GM21423 (cell line): ENCODE results near the gene SERGEF.

Experiments
- ATAC-seq: cut with Tn5 transposase; IDR thresholded peaks from one replicate; pipeline ENCODE4 v1.9.1; 2021; ENCODE audit warnings: mild to moderate bottlenecking, moderate library complexity; ENCODE audit not compliant: unreplicated experiment

The SERGEF gene

DNA sequence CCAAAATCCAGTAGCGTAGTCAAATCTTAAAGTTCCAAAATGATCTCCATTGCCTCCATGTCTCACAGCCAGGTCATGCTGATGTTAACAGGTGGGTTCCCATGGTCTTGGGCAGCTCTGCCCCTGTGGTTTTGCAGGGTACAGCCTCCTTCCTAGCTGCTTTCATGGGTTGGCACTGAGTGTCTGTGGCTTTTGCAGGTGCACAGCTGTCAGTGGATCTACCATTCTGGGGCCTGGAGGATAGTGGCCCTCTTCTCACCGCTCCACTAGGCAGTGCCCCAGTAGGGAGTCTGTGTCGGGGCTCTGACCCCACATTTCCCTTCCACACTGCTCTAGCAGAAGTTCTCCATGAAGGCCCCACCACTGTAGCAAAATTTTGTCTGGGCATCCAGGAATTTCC lies 145.5 kb downstream of the SERGEF start:
- ATAC-seq, result no peak

DNA sequence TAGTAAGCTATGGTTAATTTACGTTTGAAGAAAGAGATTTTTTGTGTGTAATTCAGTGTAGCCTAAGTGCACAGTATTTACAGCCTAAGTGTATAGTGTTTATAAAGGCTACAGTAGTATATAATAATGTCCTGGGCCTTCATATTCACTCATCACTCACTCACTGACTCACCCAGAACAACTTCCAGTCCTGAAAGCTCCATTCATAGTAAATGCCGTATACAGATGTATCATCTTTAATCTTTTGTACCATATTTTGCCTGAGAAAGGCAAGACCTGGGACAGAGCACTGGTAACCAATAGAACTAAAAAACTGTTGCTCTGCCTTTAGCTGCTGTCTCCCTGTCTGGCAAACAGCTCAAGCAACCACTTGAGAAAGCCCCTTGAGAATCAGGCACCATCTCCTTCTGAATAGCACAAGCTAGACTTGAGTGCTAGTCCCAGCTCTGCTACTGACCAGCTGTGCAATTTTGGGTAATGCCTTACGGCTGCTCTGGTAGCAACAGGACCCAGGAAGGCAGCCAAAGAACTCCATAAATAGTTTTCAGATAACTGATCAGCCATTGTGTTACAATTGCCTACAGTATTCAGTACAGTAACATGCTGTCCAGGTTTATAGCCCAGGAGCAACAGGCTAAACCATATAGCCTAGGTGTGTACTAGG lies 146.9 kb downstream of the SERGEF start:
- ATAC-seq, result no peak

DNA sequence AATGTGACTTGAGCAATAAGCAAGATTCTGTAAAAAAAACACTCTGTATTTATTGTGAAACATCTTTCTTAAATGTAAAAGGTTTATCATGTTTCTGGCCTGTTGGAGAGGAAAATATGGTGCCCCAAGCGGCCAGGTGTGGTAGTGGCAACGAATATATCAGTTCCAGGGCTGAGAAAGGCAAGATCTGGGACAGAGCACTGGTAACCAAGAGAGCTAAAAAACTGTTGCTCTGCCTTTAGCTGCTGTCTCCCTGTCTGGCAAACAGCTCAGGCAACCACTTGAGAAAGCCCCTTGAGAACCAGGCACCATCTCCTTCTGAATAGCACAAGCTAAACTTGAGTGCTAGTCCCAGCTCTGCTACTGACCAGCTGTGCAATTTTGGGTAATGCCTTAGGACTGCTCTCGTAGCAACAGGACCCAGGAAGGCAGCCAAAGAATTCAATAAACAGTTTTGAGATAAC lies 148.3 kb downstream of the SERGEF start:
- no peak for ATAC-seq

- ATAC-seq, result no peak
Measured at GRCh38 chr11:17861036-17861755, 151.7 kb downstream of the SERGEF start.

- no peak for ATAC-seq
Measured at GRCh38 chr11:17859552-17859951, 153.3 kb downstream of the SERGEF start.

DNA sequence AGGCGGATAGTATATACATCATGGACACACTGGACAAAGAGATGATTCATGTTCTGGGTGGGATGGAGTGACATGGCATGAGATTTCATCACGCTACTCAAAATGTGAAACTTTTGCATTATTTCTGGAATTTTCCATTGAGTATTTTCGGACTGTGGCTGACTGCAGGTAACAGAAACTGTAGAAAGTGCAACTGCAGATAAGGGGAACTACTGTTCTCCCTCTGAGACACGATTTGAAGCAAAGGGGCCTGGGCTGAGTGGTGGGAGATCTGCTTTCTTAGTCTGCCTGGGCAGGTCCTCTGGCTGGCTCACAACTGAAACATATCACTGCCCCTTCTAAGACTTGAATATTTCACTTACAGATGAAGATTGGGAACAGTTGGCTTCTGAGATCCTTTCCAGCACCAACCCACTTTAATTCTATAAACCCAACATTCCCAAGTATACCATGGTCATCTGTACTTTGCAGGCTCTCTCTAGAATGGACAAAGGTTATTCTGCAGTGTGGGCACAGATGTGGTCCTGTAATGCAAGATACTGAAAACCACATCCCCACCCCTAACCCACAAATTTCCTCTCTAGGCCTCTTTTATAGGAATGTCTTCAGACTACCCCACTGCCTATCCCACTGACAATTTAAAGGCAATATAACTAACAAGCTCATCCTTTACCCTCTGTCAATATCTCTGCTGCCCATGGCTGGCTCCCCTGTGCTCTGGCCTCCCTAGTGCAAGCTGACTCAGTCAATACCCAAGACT lies 157.1 kb downstream of the SERGEF start:
- no peak for ATAC-seq

GRCh38 chr11:17853280-17853679 lies 159.6 kb downstream of the SERGEF start:
- ATAC-seq, result no peak

- ATAC-seq, result no peak
Measured at GRCh38 chr11:17852246-17852645, 160.6 kb downstream of the SERGEF start.

GRCh38 chr11:17851697-17852096 lies 161.2 kb downstream of the SERGEF start:
- no peak for ATAC-seq

DNA sequence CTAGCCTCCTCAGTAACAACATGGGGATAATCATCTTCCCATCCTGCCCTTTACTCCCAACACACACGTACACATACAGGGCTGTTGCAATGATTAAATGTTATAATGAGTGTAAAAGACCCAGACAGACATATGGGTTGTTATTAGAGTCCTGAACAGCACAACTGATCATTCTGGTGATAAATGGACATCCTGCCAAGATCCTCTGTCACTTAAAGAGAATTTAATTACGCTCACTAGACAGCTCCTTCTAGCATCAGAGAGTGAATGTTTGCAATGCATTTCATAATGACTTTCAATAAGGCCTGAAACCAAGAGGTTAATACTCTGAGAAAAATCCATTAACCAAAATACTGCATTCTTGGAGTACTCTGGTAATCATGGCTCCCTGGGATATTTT lies 162.5 kb downstream of the SERGEF start:
- no peak for ATAC-seq

DNA sequence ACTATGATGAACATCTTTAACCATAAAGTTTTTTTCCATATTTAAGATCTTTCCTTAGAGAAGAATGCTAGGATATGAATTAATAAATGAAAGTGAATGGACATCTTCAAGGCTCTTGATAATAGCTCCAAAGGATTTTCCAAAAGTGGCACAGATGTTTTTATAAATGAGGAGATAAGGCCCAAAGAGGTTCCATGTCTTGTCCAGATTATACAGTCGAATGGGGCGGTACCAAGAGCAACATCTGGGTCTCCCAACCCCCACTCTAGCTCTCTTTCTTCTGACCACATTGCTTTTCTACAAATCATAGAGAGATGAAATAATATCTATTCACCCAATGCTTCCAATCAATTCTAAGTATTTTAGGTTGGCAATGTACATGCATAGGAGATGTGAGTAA lies 164.1 kb downstream of the SERGEF start:
- ATAC-seq, result no peak

- no peak for ATAC-seq
Measured at GRCh38 chr11:17846852-17847453, 165.9 kb downstream of the SERGEF start.

GRCh38 chr11:17845431-17845881 lies 167.4 kb downstream of the SERGEF start:
- no peak for ATAC-seq

- no peak for ATAC-seq
Measured at GRCh38 chr11:17840101-17840548, 172.7 kb downstream of the SERGEF start.

DNA sequence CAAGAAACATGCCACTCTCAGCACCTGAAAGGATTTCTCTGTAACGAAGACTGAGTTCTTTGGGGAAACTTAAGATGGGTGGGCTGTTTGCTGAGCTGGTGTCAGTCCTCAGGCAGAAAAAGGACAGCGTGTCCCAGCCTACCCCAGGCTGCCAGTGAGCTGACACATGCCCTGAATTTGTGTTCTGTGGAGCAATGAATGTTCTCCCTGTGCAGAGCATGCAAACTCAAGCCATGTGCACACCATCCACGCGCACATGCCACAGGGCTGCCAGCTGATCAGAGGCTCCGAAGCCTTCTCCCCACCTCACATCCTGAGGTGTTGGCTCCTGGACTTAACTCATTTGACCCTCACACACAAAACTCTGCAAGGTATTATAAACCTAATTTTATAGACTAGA lies 173.4 kb downstream of the SERGEF start:
- no peak for ATAC-seq

DNA sequence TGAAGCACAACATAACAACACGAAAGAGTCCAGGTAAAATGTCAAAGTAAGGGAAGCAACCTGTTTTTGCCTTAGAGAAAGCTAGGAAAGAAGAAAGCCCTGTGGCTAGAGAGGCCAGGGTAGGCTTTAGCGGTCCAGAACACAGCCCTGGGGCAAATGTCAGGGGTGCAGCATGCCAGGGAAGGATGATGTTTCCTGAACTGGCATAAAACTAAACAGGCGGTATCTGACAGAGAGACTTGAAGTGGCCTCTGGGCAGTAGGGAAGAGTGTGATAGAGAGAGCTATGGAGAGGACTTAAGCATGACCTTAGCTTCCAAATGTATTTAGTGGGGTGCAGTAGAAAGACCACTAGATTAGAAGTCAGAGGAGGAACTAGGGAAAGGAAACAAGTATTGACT lies 174.7 kb downstream of the SERGEF start:
- ATAC-seq, result no peak

- ATAC-seq, result no peak
Measured at GRCh38 chr11:17831883-17832282, 181.0 kb downstream of the SERGEF start.

DNA sequence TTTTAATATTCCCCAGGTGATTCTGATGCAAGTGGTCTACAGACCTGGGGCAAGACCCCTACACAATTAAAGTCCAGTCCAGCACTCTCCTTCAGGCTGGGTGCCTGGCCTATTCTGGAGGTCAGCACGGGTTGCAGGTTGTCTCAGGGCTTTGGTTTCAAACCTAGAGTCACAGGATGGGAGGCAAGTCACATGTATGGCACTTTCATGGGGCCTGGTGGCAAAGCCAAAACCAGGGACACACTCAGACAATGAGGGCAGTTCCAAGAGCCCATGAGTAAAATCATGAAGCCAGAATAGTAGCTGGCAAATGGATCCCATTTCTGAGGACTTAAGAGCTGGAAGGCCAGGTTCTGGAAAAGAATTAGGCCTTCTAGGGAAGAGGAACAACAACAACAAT lies 181.6 kb downstream of the SERGEF start:
- ATAC-seq, result no peak

- ATAC-seq, result no peak
Measured at GRCh38 chr11:17828311-17828751, 184.5 kb downstream of the SERGEF start.

DNA sequence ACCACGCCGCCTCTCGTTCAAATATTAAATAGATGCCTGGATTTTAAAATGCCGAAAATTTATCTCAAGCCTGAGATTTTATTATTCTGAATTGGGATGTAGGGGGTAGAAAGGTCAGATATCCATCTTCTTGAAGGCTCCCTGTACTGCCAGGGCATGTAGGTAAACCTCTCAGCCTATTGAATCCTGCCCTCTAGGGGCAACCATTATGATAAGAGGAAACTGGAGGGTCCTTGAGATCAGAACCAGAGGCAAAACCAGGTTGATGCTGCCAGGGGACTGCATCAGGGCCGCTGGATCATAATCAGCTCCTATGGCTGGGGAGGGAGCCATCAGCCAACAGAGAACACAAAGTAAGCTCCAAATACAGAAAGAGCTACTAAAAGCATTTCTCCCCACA lies 185.8 kb downstream of the SERGEF start:
- ATAC-seq, result no peak

- no peak for ATAC-seq
Measured at GRCh38 chr11:17822401-17822781, 190.5 kb downstream of the SERGEF start.
